HepG2 (cell line): ENCODE results near the gene AHRR. TPM values are rescaled to one million over a fixed set of nuclear protein-coding genes. Genes with fewer than 3 reads are reported as not detected.

Source experiments
- ATAC-seq: fragments of 200-7000 bp; cut with Tn5 transposase; 3 replicates; pipeline ENCODE4 v1.9.1; 2020; ENCODE audit warnings: mild to moderate bottlenecking, moderate library complexity
- BruUV-seq: library from RNA; stranded (reverse); fragments of 400-500 nt; replicated peaks from 2 replicates; lab custom pipeline; 2021; lab: Mats Ljungman, UMichigan
- CTCF ChIA-PET: fragments of 300-600 bp; formaldehyde crosslinking; extraction: SDS; loops from one replicate; lab custom pipeline; 2021; ENCODE audit warnings: low total read pairs, inconsistent platforms, low intra/inter-chr PET ratio; lab: Yijun Ruan, JAX
- POLR2A ChIA-PET: fragments of 350-600 bp; sonication (Branson Sonifier 250); formaldehyde crosslinking; loops from one replicate; lab custom pipeline; 2020; ENCODE audit warnings: antibody characterized with exemption, inconsistent platforms; lab: Yijun Ruan, JAX
- DNase-seq: peaks from one replicate; pipeline ENCODE4 v3.0.0-alpha.2; 2015; ENCODE audit warnings: low spot score
- FAIRE-seq: peaks from 3 replicates; lab custom pipeline; 2011; peaks lifted over from hg19 to GRCh38; lab: Jason Lieb, UNC
- H2AFZ ChIP-seq: one replicate; pipeline ENCODE4 v1.6.1; 2011; ENCODE audit warnings: low read length, inconsistent platforms
- H3K27ac ChIP-seq: fragments of 300-600 bp; 3 replicates; pipeline ENCODE4 v1.8.0; 2011; ENCODE audit warnings: mixed run types, mild to moderate bottlenecking, mixed read lengths, low read length, inconsistent platforms; ENCODE audit not compliant: insufficient read depth; ENCODE audit errors: extremely low read length
- H3K27me3 ChIP-seq, 2 experiments: fragments of 200-600 bp in 1 of 2; 2 replicates in 1 of 2; 3 replicates in 1 of 2; pipeline versions ENCODE4 v1.6.0 to v1.8.0; 2011; ENCODE audit warnings: low read length in 2 of 2, mild to moderate bottlenecking in 2 of 2, moderate library complexity in 2 of 2, inconsistent platforms in 1 of 2; ENCODE audit not compliant: insufficient read depth in 2 of 2, control insufficient read depth in 1 of 2
- H3K36me3 ChIP-seq, 2 experiments: fragments of 200-600 bp in 1 of 2; replicated peaks in 1 of 2; 2 replicates in 1 of 2; 3 replicates in 1 of 2; pipeline versions ENCODE4 v1.5.1 to v1.8.0; 2011; ENCODE audit warnings: low read length in 2 of 2, inconsistent platforms in 1 of 2; ENCODE audit not compliant: insufficient read depth in 2 of 2, control insufficient read depth in 1 of 2
- H3K4me1 ChIP-seq: 2 replicates; pipeline ENCODE4 v1.5.1; 2012; ENCODE audit warnings: low read length, inconsistent platforms; ENCODE audit not compliant: insufficient read depth
- H3K4me2 ChIP-seq: 2 replicates; pipeline ENCODE4 v1.6.0; 2011; ENCODE audit warnings: low read depth, low read length, inconsistent platforms
- H3K4me3 ChIP-seq, 3 experiments: fragments of 200-600 bp in 1 of 3; sonication (generic), shearing (Covaris generic) in 1 of 3; replicated peaks in 1 of 3; 2 replicates each; pipeline ENCODE4 v1.5.1; 2011 to 2016; ENCODE audit warnings: low read length in 3 of 3, inconsistent platforms in 2 of 3, low read depth in 2 of 3, mild to moderate bottlenecking in 2 of 3, control low read depth in 1 of 3, mixed read lengths in 1 of 3; ENCODE audit not compliant: insufficient read depth in 1 of 3
- H3K79me2 ChIP-seq: one replicate; pipeline ENCODE4 v1.6.1; 2011; ENCODE audit warnings: low read length, inconsistent platforms; ENCODE audit not compliant: insufficient read depth
- H3K9ac ChIP-seq: 2 replicates; pipeline ENCODE4 v1.6.0; 2011; ENCODE audit warnings: mild to moderate bottlenecking, low read depth, low read length, inconsistent platforms; ENCODE audit not compliant: insufficient read depth
- H3K9me3 ChIP-seq: 2 replicates; pipeline ENCODE4 v1.5.1; 2012; ENCODE audit warnings: mild to moderate bottlenecking, low read length
- H4K20me1 ChIP-seq: 2 replicates; pipeline ENCODE4 v1.6.0; 2011; ENCODE audit warnings: inconsistent platforms, mild to moderate bottlenecking, low read length, moderate library complexity; ENCODE audit not compliant: insufficient read depth
- CREBL2 ChIP-seq: sonication (generic); formaldehyde crosslinking; IDR thresholded peaks from 2 replicates; pipeline ENCODE4 v1.8.1; 2023; ENCODE audit warnings: missing genetic modification reagents, mild to moderate bottlenecking, borderline replicate concordance
- ELF1 ChIP-seq: sonication (generic); formaldehyde crosslinking; IDR thresholded peaks from 2 replicates; pipeline ENCODE4 v1.4.0; 2020; ENCODE audit warnings: missing genetic modification reagents
- ERF ChIP-seq: IDR thresholded peaks from 2 replicates; pipeline ENCODE4 v1.6.1; 2018; ENCODE audit warnings: missing biosample characterization, missing genetic modification reagents
- FLYWCH1 ChIP-seq: sonication (generic); formaldehyde crosslinking; IDR thresholded peaks from 2 replicates; pipeline ENCODE4 v1.8.1; 2023; ENCODE audit warnings: mild to moderate bottlenecking, missing genetic modification reagents
- HNRNPH1 ChIP-seq: fragments of 200-400 bp; formaldehyde crosslinking; optimal IDR thresholded peaks from 2 replicates; pipeline ENCODE3; 2017; ENCODE audit warnings: mild to moderate bottlenecking, low read depth, low read length
- SATB2 ChIP-seq: sonication (generic); formaldehyde crosslinking; IDR thresholded peaks from 2 replicates; pipeline ENCODE4 v1.5.0; 2020; ENCODE audit warnings: missing genetic modification reagents
- SSRP1 ChIP-seq: IDR thresholded peaks from 2 replicates; pipeline ENCODE4 v1.6.1; 2016; ENCODE audit warnings: control low read depth
- THAP11 ChIP-seq: IDR thresholded peaks from 2 replicates; pipeline ENCODE4 v1.6.1; 2016; ENCODE audit warnings: missing biosample characterization, missing genetic modification reagents
- TOE1 ChIP-seq: sonication (generic); formaldehyde crosslinking; IDR thresholded peaks from 2 replicates; pipeline ENCODE4 v1.4.0; 2020; ENCODE audit warnings: mild to moderate bottlenecking, missing genetic modification reagents
- ZNF335 ChIP-seq: sonication (generic); formaldehyde crosslinking; IDR thresholded peaks from 2 replicates; pipeline ENCODE4 v1.4.0; 2020; ENCODE audit warnings: missing genetic modification reagents
- ZNF510 ChIP-seq: sonication (generic); formaldehyde crosslinking; IDR thresholded peaks from 2 replicates; pipeline ENCODE4 v1.4.0; 2020; ENCODE audit warnings: low read depth, mild to moderate bottlenecking, missing genetic modification reagents
- ZNF558 ChIP-seq: sonication (generic); formaldehyde crosslinking; IDR thresholded peaks from 2 replicates; pipeline ENCODE4 v1.9.0; 2022; ENCODE audit warnings: mild to moderate bottlenecking, missing genetic modification reagents, borderline replicate concordance
- ZNF704 ChIP-seq: sonication (generic); formaldehyde crosslinking; IDR thresholded peaks from 2 replicates; pipeline ENCODE4 v1.8.1; 2023; ENCODE audit warnings: mild to moderate bottlenecking, inconsistent platforms, moderate library complexity, missing genetic modification reagents, borderline replicate concordance
- WGBS: methylation state at CpG from one replicate; pipeline ENCODE4 v1.1.6; 2017; ENCODE audit warnings: low lambda C conversion rate; 5-methylcytosine and 5-hydroxymethylcytosine counted together
- in situ Hi-C: cut with HindIII; loops from 2 replicates; pipeline ENCODE4 v1.10.0; 2017; ENCODE audit warnings: low pct_unique_long_range_greater_than_20kb; ENCODE audit not compliant: extremely low pct_ligation_motif_present
- intact Hi-C: fragments of 100-400 bp; cut with micrococcal nuclease; formaldehyde crosslinking; loops from one replicate; pipeline ENCODE4 v1.10.0; 2022; ENCODE audit not compliant: unreplicated experiment
- polyA plus RNA-seq, 8 experiments: library from polyadenylated mRNA; depleted of rRNA in 3 of 8; stranded (reverse) in 7 of 8; unstranded in 1 of 8; fragments of >200 nt; fragmentation: Illumina TruSeq in 4 of 8; extraction: Trizol in 4 of 8; gene quantifications; 2 replicates each; pipeline versions ENCODE4 v1.2.1 to v1.2.3, GENCODE V29; 2011 to 2016; ENCODE audit warnings: low read depth in 4 of 8, missing spikeins in 1 of 8, mixed read lengths in 1 of 8; ENCODE audit not compliant: insufficient read depth in 1 of 8
- total RNA-seq, 5 experiments: library from RNA; depleted of rRNA; stranded (reverse); fragments of >200 nt; fragmentation: Illumina TruSeq; extraction: Trizol; gene quantifications; 2 replicates each; pipeline ENCODE4 v1.2.3, GENCODE V29; 2016; ENCODE audit warnings: low read depth in 1 of 5
- TF ChIP-seq, protein P1 (sequence below): sonication (generic); formaldehyde crosslinking; IDR thresholded peaks from 2 replicates; pipeline ENCODE4 v1.8.0; 2022; ENCODE audit warnings: mild to moderate bottlenecking, missing genetic modification reagents, moderate library complexity
- TF ChIP-seq, protein P2 (sequence below): IDR thresholded peaks from 2 replicates; pipeline ENCODE4 v1.6.1; 2016; ENCODE audit warnings: low read depth, borderline replicate concordance
- TF ChIP-seq, protein P3 (sequence below), 2 experiments: sonication (generic) in 1 of 2; formaldehyde crosslinking in 1 of 2; IDR thresholded peaks; 2 replicates each; pipeline versions ENCODE4 v1.4.0 to v1.6.1; 2018 to 2020; ENCODE audit warnings: missing genetic modification reagents in 2 of 2, borderline replicate concordance in 1 of 2, low read depth in 1 of 2, mild to moderate bottlenecking in 1 of 2, missing biosample characterization in 1 of 2
- TF ChIP-seq, protein P4 (sequence below): sonication (generic); formaldehyde crosslinking; IDR thresholded peaks from 2 replicates; pipeline ENCODE4 v1.5.1; 2020; ENCODE audit warnings: mild to moderate bottlenecking, missing genetic modification reagents, borderline replicate concordance

AHRR gene
- total and polyA plus RNA-seq, 2 of the 13 experiments (the other 11 are each of a cell fraction or from before 2014, with no cell fraction given): 0.28 to 0.35 TPM

GRCh38 chr5:471750-472058 is 150.2 kb downstream of the AHRR start (continued):
- TF ChIP-seq, protein P1, sequence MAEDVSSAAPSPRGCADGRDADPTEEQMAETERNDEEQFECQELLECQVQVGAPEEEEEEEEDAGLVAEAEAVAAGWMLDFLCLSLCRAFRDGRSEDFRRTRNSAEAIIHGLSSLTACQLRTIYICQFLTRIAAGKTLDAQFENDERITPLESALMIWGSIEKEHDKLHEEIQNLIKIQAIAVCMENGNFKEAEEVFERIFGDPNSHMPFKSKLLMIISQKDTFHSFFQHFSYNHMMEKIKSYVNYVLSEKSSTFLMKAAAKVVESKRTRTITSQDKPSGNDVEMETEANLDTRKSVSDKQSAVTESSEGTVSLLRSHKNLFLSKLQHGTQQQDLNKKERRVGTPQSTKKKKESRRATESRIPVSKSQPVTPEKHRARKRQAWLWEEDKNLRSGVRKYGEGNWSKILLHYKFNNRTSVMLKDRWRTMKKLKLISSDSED: no peak
- no peak for TF ChIP-seq ELF1

DNA sequence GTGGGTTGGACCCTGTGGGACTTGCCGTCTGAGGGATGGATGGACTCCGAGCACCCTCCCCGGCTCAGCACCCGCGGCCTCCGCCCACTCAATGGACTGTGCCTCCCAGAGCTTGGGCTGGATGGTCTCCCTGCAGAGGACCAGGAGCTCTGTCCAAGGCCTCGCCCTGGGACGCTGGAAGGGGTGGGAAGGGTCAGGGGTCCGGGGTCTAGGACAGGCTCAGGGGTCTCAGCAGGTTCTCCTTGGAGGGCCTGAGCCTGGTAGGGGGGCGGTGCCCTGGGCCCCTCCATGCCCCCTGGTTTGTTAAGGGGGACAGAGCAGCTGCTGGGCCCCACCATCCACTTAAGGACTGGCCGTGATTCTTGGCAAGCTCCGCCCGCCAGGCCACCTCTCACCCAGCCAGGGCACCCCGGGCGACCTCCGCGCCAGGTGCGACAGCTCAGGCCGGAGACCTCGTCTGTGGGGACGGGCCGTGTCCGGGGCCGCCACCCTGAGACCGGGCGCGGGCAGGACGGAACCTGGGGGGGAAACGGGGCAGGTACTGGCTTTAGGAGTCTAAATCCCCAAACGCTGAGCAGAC is 150.7 kb downstream of the AHRR start:
- in situ Hi-C loops (no loop called here), intact Hi-C loops (loop anchor here (2.0 kb wide), 1 partner anchor 141 kb away; the partner anchor contains the start of gene CEP72)
- H3K36me3 ChIP-seq: peaks cover 0 to 4% of the 10 kb centered on the region in 2 experiments; a peak in 2 of 5 replicates
- no peak overlapping the region for H2AFZ ChIP-seq
- POLR2A ChIA-PET: interaction anchor here (2.6 kb wide), 1 partner anchor 26 kb away, joined by 14 read pairs; no protein-coding TSS in a partner anchor
- TSS peak; percentile 67 for BruUV-seq
- H3K9ac ChIP-seq: peak overlapping the region; percentile 87
- no peak for DNase-seq
- ATAC-seq: peak; percentile 58
- H3K9me3 ChIP-seq: no peaks in the 10 kb centered on the region
- no peak for FAIRE-seq
- H4K20me1 ChIP-seq: peaks cover 4% of the 10 kb centered on the region; the same call in 1 of the 2 replicates
- peak overlapping the region; percentile 82 for H3K4me2 ChIP-seq
- peaks cover 5 to 24% of the 10 kb centered on the region in 2 experiments for H3K27me3 ChIP-seq
- peak overlapping the region; percentile 52 to 81 (median 59) for H3K4me3 ChIP-seq
- 0% methylated on average over 2 of the region's 30 CpGs for WGBS
- H3K4me1 ChIP-seq: peaks cover 32% of the 10 kb centered on the region
- CTCF ChIA-PET: no interaction called here
- peaks cover 3% of the 10 kb centered on the region for H3K79me2 ChIP-seq
- H3K27ac ChIP-seq: peak overlapping the region; percentile 72
- TF ChIP-seq ERF (CRISPR knock-in tag) (no peak), SATB2 (CRISPR knock-in tag) (no peak), ZNF704 (CRISPR knock-in tag) (0 out of 2 replicates have a peak, but pooled peaks have one; percentile 7), FLYWCH1 (CRISPR knock-in tag) (no peak), CREBL2 (CRISPR knock-in tag) (no peak), THAP11 (CRISPR knock-in tag) (peak; percentile 9; the same call in 1 of the 2 replicates), ZNF510 (CRISPR knock-in tag) (no peak), ZNF335 (CRISPR knock-in tag) (no peak), ZNF558 (CRISPR knock-in tag) (no peak), HNRNPH1 (no peak), SSRP1 (CRISPR knock-in tag) (no peak), TOE1 (no peak)
- TF ChIP-seq, protein P2, sequence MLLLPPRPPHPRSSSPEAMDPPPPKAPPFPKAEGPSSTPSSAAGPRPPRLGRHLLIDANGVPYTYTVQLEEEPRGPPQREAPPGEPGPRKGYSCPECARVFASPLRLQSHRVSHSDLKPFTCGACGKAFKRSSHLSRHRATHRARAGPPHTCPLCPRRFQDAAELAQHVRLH (CRISPR knock-in tag): no peak
- TF ChIP-seq, protein P3, sequence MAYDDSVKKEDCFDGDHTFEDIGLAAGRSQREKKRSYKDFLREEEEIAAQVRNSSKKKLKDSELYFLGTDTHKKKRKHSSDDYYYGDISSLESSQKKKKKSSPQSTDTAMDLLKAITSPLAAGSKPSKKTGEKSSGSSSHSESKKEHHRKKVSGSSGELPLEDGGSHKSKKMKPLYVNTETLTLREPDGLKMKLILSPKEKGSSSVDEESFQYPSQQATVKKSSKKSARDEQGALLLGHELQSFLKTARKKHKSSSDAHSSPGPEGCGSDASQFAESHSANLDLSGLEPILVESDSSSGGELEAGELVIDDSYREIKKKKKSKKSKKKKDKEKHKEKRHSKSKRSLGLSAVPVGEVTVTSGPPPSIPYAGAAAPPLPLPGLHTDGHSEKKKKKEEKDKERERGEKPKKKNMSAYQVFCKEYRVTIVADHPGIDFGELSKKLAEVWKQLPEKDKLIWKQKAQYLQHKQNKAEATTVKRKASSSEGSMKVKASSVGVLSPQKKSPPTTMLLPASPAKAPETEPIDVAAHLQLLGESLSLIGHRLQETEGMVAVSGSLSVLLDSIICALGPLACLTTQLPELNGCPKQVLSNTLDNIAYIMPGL (CRISPR knock-in tag; IDR thresholded peaks at IDR 0.05; ENCODE audit: borderline replicate concordance in 1 of 2, low read depth in 1 of 2): peak; percentile 26 to 32; a peak in 1 of 4 replicates
- TF ChIP-seq, protein P4, sequence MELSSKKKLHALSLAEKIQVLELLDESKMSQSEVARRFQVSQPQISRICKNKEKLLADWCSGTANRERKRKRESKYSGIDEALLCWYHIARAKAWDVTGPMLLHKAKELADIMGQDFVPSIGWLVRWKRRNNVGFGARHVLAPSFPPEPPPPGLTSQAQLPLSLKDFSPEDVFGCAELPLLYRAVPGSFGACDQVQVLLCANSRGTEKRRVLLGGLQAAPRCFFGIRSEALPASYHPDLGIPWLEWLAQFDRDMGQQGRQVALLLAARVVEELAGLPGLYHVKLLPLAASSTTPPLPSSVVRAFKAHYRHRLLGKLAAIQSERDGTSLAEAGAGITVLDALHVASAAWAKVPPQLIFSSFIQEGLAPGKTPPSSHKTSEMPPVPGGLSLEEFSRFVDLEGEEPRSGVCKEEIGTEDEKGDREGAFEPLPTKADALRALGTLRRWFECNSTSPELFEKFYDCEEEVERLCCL: peak; percentile 43; the same call in 1 of the 2 replicates
